Fibroblast of lung (primary cell): ENCODE results near the gene GRM4. TPM values are rescaled to one million over a fixed set of nuclear protein-coding genes. Genes with fewer than 3 reads are reported as not detected.

Source experiments
- DNase-seq, 2 donors: peaks; one replicate each; pipeline versions ENCODE4 v3.0.0 to v3.0.0-alpha.2; 2010; ENCODE audit warnings: low read depth in 2 of 2
- H2AFZ ChIP-seq: 2 replicates; pipeline ENCODE4 v1.5.1; 2012; ENCODE audit warnings: low read length, control low read depth, inconsistent platforms
- H3K27ac ChIP-seq: 2 replicates; pipeline ENCODE4 v1.5.1; 2011; ENCODE audit warnings: low read length, control low read depth; ENCODE audit not compliant: insufficient read depth
- H3K27me3 ChIP-seq: 2 replicates; pipeline ENCODE4 v1.5.1; 2011; ENCODE audit warnings: mild to moderate bottlenecking, low read length; ENCODE audit not compliant: control insufficient read depth, insufficient read depth
- H3K36me3 ChIP-seq: 2 replicates; pipeline ENCODE4 v1.5.1; 2011; ENCODE audit warnings: low read length; ENCODE audit not compliant: control insufficient read depth, insufficient read depth
- H3K4me1 ChIP-seq: 2 replicates; pipeline ENCODE4 v1.5.1; 2011; ENCODE audit warnings: low read length; ENCODE audit not compliant: control insufficient read depth, insufficient read depth; ENCODE audit errors: extremely low read depth
- H3K4me2 ChIP-seq: 2 replicates; pipeline ENCODE4 v1.5.1; 2011; ENCODE audit warnings: low read length, control low read depth; ENCODE audit not compliant: insufficient read depth; ENCODE audit errors: extremely low read depth
- H3K4me3 ChIP-seq, 4 experiments: fragments of 200-600 bp in 1 of 4; sonication (generic) in 1 of 4; replicated peaks in 1 of 4; 2 replicates each; pipeline ENCODE4 v1.5.1; 2011 to 2016; ENCODE audit warnings: low read length in 4 of 4, low read depth in 3 of 4, mild to moderate bottlenecking in 3 of 4, control low read depth in 2 of 4, inconsistent platforms in 1 of 4, mixed read lengths in 1 of 4; ENCODE audit not compliant: insufficient read depth in 1 of 4; ENCODE audit errors: control extremely low read depth in 1 of 4
- H3K79me2 ChIP-seq: 2 replicates; pipeline ENCODE4 v1.5.1; 2012; ENCODE audit warnings: mild to moderate bottlenecking, low read length, inconsistent platforms; ENCODE audit not compliant: control insufficient read depth, insufficient read depth
- H3K9ac ChIP-seq: 2 replicates; pipeline ENCODE4 v1.5.1; 2011; ENCODE audit warnings: mild to moderate bottlenecking, low read length, control low read depth; ENCODE audit not compliant: insufficient read depth
- H3K9me3 ChIP-seq: 2 replicates; pipeline ENCODE4 v1.5.1; 2012; ENCODE audit warnings: low read depth, low read length; ENCODE audit not compliant: control insufficient read depth, insufficient read depth
- H4K20me1 ChIP-seq: 2 replicates; pipeline ENCODE4 v1.5.1; 2011; ENCODE audit warnings: low read length; ENCODE audit not compliant: control insufficient read depth, insufficient read depth; ENCODE audit errors: extremely low read depth
- EZH2 ChIP-seq: IDR thresholded peaks from 2 replicates; pipeline ENCODE4 v1.5.1; 2012; ENCODE audit warnings: low read length, control low read depth, mild to moderate bottlenecking; ENCODE audit errors: missing control alignments
- polyA plus RNA-seq, 2 donors: library from polyadenylated mRNA; depleted of rRNA in 1 of 2; stranded (reverse) in 1 of 2; unstranded in 1 of 2; fragments of >200 nt; gene quantifications; 2 replicates each; pipeline ENCODE4 v1.2.1, GENCODE V29; 2011 to 2012; ENCODE audit warnings: missing spikeins in 1 of 2
- total RNA-seq: library from RNA; depleted of rRNA; stranded (reverse); fragments of >200 nt; gene quantifications from 2 replicates; pipeline ENCODE4 v1.2.1, GENCODE V29; 2014
- TF ChIP-seq, protein P1 (sequence below), 2 donors: IDR thresholded peaks in 1 of 2; conservative IDR thresholded peaks in 1 of 2; 1 replicate in 1 of 2; 2 replicates in 1 of 2; pipeline ENCODE4 v1.5.1; 2011 to 2012; ENCODE audit warnings: low read length in 2 of 2, control low read depth in 1 of 2, inconsistent platforms in 1 of 2, low read depth in 1 of 2, mild to moderate bottlenecking in 1 of 2

The GRM4 gene
- total and polyA plus RNA-seq, 2 donors (not counting 1 experiment from before 2014, with no cell fraction given), result under 0.01 TPM; not detected in 1

DNA sequence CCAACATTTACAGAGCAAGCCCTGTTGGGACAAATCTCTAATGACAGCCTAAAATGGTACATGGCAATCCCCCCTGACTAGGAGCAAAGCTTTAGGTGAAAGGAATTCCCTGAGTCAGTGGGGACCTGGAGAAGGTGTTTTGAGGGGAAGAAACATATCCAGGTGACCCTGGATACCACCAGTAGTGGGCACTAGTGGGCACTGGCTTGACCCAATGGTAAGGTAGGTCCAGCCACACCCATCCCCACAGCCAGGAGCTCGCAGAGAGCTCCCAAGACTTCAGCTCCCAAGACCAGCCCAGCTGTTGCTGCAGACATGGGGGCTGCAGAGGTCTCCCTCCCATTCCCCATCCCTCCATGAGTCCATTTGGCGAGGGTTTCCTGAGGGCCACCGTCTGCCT lies 19.5 kb downstream of the GRM4 start:
- no peaks in the 10 kb centered on the region for H3K79me2 ChIP-seq
- no peaks in the 10 kb centered on the region for H3K9me3 ChIP-seq
- no peak for DNase-seq
- no peak overlapping the region for H3K4me2 ChIP-seq
- H3K27me3 ChIP-seq, result peaks cover 3% of the 10 kb centered on the region
- H3K9ac ChIP-seq, result no peak overlapping the region
- H2AFZ ChIP-seq, result no peak overlapping the region
- H3K4me3 ChIP-seq, result no peak overlapping the region
- H4K20me1 ChIP-seq, result no peaks in the 10 kb centered on the region
- TF ChIP-seq, protein P1, sequence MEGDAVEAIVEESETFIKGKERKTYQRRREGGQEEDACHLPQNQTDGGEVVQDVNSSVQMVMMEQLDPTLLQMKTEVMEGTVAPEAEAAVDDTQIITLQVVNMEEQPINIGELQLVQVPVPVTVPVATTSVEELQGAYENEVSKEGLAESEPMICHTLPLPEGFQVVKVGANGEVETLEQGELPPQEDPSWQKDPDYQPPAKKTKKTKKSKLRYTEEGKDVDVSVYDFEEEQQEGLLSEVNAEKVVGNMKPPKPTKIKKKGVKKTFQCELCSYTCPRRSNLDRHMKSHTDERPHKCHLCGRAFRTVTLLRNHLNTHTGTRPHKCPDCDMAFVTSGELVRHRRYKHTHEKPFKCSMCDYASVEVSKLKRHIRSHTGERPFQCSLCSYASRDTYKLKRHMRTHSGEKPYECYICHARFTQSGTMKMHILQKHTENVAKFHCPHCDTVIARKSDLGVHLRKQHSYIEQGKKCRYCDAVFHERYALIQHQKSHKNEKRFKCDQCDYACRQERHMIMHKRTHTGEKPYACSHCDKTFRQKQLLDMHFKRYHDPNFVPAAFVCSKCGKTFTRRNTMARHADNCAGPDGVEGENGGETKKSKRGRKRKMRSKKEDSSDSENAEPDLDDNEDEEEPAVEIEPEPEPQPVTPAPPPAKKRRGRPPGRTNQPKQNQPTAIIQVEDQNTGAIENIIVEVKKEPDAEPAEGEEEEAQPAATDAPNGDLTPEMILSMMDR (conservative IDR thresholded peaks at IDR 0.05 in 1 of 2, IDR thresholded peaks at IDR 0.05 in 1 of 2; ENCODE audit: low read depth in 1 of 2, low read length in 2 of 2), result no peak
- TF ChIP-seq EZH2, result no peak
- no peaks in the 10 kb centered on the region for H3K4me1 ChIP-seq
- no peak overlapping the region for H3K27ac ChIP-seq
- H3K36me3 ChIP-seq, result no peaks in the 10 kb centered on the region

DNA sequence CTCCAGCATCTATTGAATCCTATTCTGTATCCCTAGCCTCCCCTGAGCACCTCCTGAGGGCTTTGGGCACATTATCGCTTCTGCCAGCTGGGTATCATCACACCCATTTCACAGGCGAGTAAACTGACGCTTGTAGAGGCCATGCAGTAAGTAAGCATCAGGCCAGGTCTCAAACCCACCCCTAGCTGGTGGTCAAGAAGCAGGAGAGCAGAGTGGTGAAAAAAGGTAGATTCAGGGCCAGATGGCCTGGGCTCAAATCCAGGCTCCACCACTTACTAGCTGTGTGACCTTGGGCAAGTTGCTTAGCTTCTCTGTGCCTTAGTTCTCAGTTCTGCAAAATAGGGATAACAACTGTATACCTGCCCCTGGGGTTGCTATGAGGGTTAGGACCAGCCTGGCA lies 19.9 kb downstream of the GRM4 start:
- H3K4me1 ChIP-seq, result no peaks in the 10 kb centered on the region
- no peaks in the 10 kb centered on the region for H3K9me3 ChIP-seq
- no peak overlapping the region for H3K27ac ChIP-seq
- H4K20me1 ChIP-seq, result no peaks in the 10 kb centered on the region
- no peak overlapping the region for H2AFZ ChIP-seq
- no peaks in the 10 kb centered on the region for H3K79me2 ChIP-seq
- H3K27me3 ChIP-seq, result peaks cover 4% of the 10 kb centered on the region
- H3K36me3 ChIP-seq, result no peaks in the 10 kb centered on the region
- H3K4me3 ChIP-seq, result no peak overlapping the region
- DNase-seq, result no peak
- H3K9ac ChIP-seq, result no peak overlapping the region
- H3K4me2 ChIP-seq, result no peak overlapping the region
- TF ChIP-seq, protein P1 (conservative IDR thresholded peaks at IDR 0.05 in 1 of 2, IDR thresholded peaks at IDR 0.05 in 1 of 2; ENCODE audit: low read depth in 1 of 2, low read length in 2 of 2), result no peak
- TF ChIP-seq EZH2, result no peak

DNA sequence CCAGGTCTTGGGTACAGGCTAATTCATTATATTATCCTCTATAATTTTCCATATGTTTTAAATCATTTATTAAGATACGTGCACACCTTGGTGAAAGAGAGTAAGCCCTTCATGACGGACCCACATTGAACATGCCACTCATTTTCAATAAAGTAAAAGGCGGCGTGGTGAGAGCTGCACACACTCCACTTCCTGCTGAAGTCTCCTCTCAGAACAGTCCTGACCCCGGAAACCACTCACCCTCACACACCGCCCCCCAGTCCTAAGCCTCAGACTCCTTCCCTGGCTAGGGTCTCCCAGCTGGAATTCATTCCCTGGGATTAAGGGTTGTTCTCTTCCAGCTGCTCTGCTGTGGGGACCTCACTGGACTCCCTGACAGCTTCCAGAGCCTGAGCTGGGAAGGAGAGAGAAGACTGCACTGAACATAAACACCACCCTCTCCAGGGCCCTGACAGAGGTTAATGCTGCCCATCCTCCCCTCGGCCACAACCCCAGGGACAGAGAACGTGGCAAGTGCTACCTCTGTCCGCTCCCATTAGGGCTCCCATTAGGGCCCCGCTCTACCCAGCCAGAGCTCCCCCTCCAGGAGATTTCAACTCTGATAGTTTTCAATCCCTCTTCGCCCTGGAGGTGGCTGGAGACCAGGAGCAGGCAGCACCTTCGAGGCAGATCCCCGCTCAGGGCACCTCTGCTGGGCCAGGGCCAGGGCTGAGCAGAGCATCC lies 24.8 kb downstream of the GRM4 start:
- no peaks in the 10 kb centered on the region for H4K20me1 ChIP-seq
- H3K9ac ChIP-seq, result no peak overlapping the region
- H3K9me3 ChIP-seq, result no peaks in the 10 kb centered on the region
- H3K4me1 ChIP-seq, result no peaks in the 10 kb centered on the region
- no peaks in the 10 kb centered on the region for H3K79me2 ChIP-seq
- H3K27me3 ChIP-seq, result peaks cover 4% of the 10 kb centered on the region
- TF ChIP-seq EZH2, result no peak
- TF ChIP-seq, protein P1 (conservative IDR thresholded peaks at IDR 0.05 in 1 of 2, IDR thresholded peaks at IDR 0.05 in 1 of 2; ENCODE audit: low read depth in 1 of 2, low read length in 2 of 2), result no peak
- H2AFZ ChIP-seq, result no peak overlapping the region
- DNase-seq, result no peak
- H3K4me2 ChIP-seq, result no peak overlapping the region
- H3K4me3 ChIP-seq, result no peak overlapping the region
- no peak overlapping the region for H3K27ac ChIP-seq
- H3K36me3 ChIP-seq, result no peaks in the 10 kb centered on the region
